Mesenchymal stem cell (in vitro differentiated cells and primary cell): Measurements from ENCODE around the gene IL1RL2.

Experiments used
- DNase-seq: peaks from one replicate; pipeline ENCODE4 v3.0.0-alpha.2; 2013
- H2AFZ ChIP-seq: one replicate; pipeline ENCODE4 v1.6.1; 2013; ENCODE audit warnings: low read depth, mild to moderate bottlenecking, control low read depth, inconsistent platforms, low read length, moderate library complexity
- H2AK5ac ChIP-seq: 2 replicates; pipeline ENCODE4 v1.6.1; 2013; ENCODE audit warnings: low read length, moderate library complexity, mild to moderate bottlenecking, inconsistent platforms; ENCODE audit not compliant: severe bottlenecking
- H2BK120ac ChIP-seq: one replicate; pipeline ENCODE4 v1.6.1; 2013; ENCODE audit warnings: low read depth, mild to moderate bottlenecking, inconsistent platforms, low read length, moderate library complexity
- H2BK12ac ChIP-seq, 2 experiments: one replicate each; pipeline ENCODE4 v1.6.1; 2013; ENCODE audit warnings: inconsistent platforms in 2 of 2, low read length in 2 of 2, mild to moderate bottlenecking in 2 of 2, moderate library complexity in 2 of 2, control low read depth in 1 of 2
- H2BK15ac ChIP-seq: one replicate; pipeline ENCODE4 v1.6.1; 2013; ENCODE audit warnings: mild to moderate bottlenecking, low read depth, inconsistent platforms; ENCODE audit not compliant: poor library complexity, severe bottlenecking
- H2BK5ac ChIP-seq: 2 replicates; pipeline ENCODE4 v1.6.1; 2013; ENCODE audit warnings: low read depth, mild to moderate bottlenecking, low read length, control low read depth, inconsistent platforms; ENCODE audit not compliant: poor library complexity, severe bottlenecking
- H3K14ac ChIP-seq, 2 experiments: one replicate each; pipeline ENCODE4 v1.6.1; 2013; ENCODE audit warnings: inconsistent platforms in 2 of 2, low read length in 2 of 2, control low read depth in 1 of 2, mild to moderate bottlenecking in 1 of 2, moderate library complexity in 1 of 2
- H3K18ac ChIP-seq, 2 experiments: one replicate each; pipeline ENCODE4 v1.6.1; 2013; ENCODE audit warnings: inconsistent platforms in 2 of 2, low read length in 2 of 2, control low read depth in 1 of 2, low read depth in 1 of 2, mild to moderate bottlenecking in 1 of 2
- H3K23ac ChIP-seq, 2 experiments: one replicate each; pipeline ENCODE4 v1.6.1; 2013; ENCODE audit warnings: inconsistent platforms in 2 of 2, low read length in 2 of 2, mild to moderate bottlenecking in 2 of 2, moderate library complexity in 2 of 2, control low read depth in 1 of 2
- H3K27ac ChIP-seq: 2 replicates; pipeline ENCODE4 v1.5.1; 2013; ENCODE audit warnings: mild to moderate bottlenecking, moderate library complexity, low read length, control low read depth, inconsistent platforms; ENCODE audit not compliant: poor library complexity, severe bottlenecking
- H3K27me3 ChIP-seq, 2 experiments: 2 replicates each; pipeline versions ENCODE4 v1.6.1 to v1.7.0; 2013; ENCODE audit warnings: low read length in 2 of 2, mild to moderate bottlenecking in 2 of 2, moderate library complexity in 2 of 2, control low read depth in 1 of 2, inconsistent platforms in 1 of 2; ENCODE audit not compliant: control insufficient read depth in 1 of 2, insufficient read depth in 1 of 2
- H3K36me3 ChIP-seq, 2 experiments: 2 replicates each; pipeline versions ENCODE4 v1.6.1 to v1.7.0; 2013; ENCODE audit warnings: low read length in 2 of 2, control low read depth in 1 of 2, inconsistent platforms in 1 of 2, low read depth in 1 of 2, mild to moderate bottlenecking in 1 of 2; ENCODE audit not compliant: insufficient read depth in 2 of 2, control insufficient read depth in 1 of 2
- H3K4ac ChIP-seq, 2 experiments: one replicate each; pipeline ENCODE4 v1.6.1; 2013; ENCODE audit warnings: inconsistent platforms in 2 of 2, low read length in 2 of 2, mild to moderate bottlenecking in 2 of 2, moderate library complexity in 2 of 2, control low read depth in 1 of 2, low read depth in 1 of 2
- H3K4me1 ChIP-seq: 2 replicates; pipeline ENCODE4 v1.6.1; 2013; ENCODE audit warnings: low read depth, low read length, control low read depth; ENCODE audit not compliant: control insufficient read depth, insufficient read depth
- H3K4me2 ChIP-seq: 2 replicates; pipeline ENCODE4 v1.6.1; 2013; ENCODE audit warnings: low read length, mild to moderate bottlenecking, inconsistent platforms; ENCODE audit not compliant: poor library complexity, severe bottlenecking
- H3K4me3 ChIP-seq, 2 experiments: 2 replicates each; pipeline versions ENCODE4 v1.5.1 to v1.7.0; 2013; ENCODE audit warnings: low read length in 2 of 2, mild to moderate bottlenecking in 2 of 2, control low read depth in 1 of 2, low read depth in 1 of 2; ENCODE audit not compliant: insufficient read depth in 1 of 2
- H3K79me1 ChIP-seq: replicated peaks from 2 replicates; pipeline ENCODE4 v1.6.1; 2013; ENCODE audit warnings: mild to moderate bottlenecking, control low read depth, low read length, inconsistent platforms; ENCODE audit not compliant: poor library complexity, severe bottlenecking
- H3K9ac ChIP-seq: 2 replicates; pipeline ENCODE4 v1.7.0; 2013; ENCODE audit warnings: mild to moderate bottlenecking, low read length, moderate library complexity
- H3K9me3 ChIP-seq: 2 replicates; pipeline ENCODE4 v1.7.0; 2013; ENCODE audit warnings: mild to moderate bottlenecking, low read length; ENCODE audit not compliant: control insufficient read depth
- H4K8ac ChIP-seq: one replicate; pipeline ENCODE4 v1.6.1; 2013; ENCODE audit warnings: inconsistent platforms, mild to moderate bottlenecking, low read length, moderate library complexity
- H4K91ac ChIP-seq: one replicate; pipeline ENCODE4 v1.6.1; 2013; ENCODE audit warnings: mild to moderate bottlenecking, low read length, inconsistent platforms
- WGBS: methylation state at CpG from one replicate; pipeline ENCODE4 v1.1.7; 2013; ENCODE audit warnings: mixed read lengths; 5-methylcytosine and 5-hydroxymethylcytosine counted together

The IL1RL2 gene

GRCh38 chr2:102229141-102229769 lies 42.4 kb downstream of the IL1RL2 start:
- peak overlapping the region; percentile 62 to 88 for H3K18ac ChIP-seq
- peak overlapping the region; percentile 37 for H2BK15ac ChIP-seq
- DNase-seq = peak; percentile 42
- H3K27ac ChIP-seq = no peak overlapping the region
- H3K79me1 ChIP-seq = no peaks in the 10 kb centered on the region
- H2BK12ac ChIP-seq = peak overlapping the region; percentile 95 to 99
- no peak overlapping the region for H3K4me2 ChIP-seq
- peak overlapping the region; percentile 14 to 92 for H3K4ac ChIP-seq
- no peaks in the 10 kb centered on the region for H3K36me3 ChIP-seq
- no peak overlapping the region for H3K14ac ChIP-seq
- no peak overlapping the region for H2AK5ac ChIP-seq
- H3K9ac ChIP-seq = peak overlapping the region; percentile 80
- no peaks in the 10 kb centered on the region for H3K9me3 ChIP-seq
- H4K8ac ChIP-seq = peak overlapping the region; percentile 69
- H3K4me3 ChIP-seq = peak overlapping the region in 1 of 2 experiments; percentile 13
- H2BK120ac ChIP-seq = no peak overlapping the region
- no peaks in the 10 kb centered on the region for H3K27me3 ChIP-seq
- no peak overlapping the region for H3K23ac ChIP-seq
- no peak overlapping the region for H2BK5ac ChIP-seq
- H4K91ac ChIP-seq = peak overlapping the region; percentile 88
- peaks cover 13% of the 10 kb centered on the region for H3K4me1 ChIP-seq
- 87% methylated on average over 3 of the region's 6 CpGs for WGBS
- H2AFZ ChIP-seq = no peak overlapping the region

GRCh38 chr2:102230410-102230909 lies 43.6 kb downstream of the IL1RL2 start:
- Histone ChIP-seq H3K27me3 (no peaks in the 10 kb centered on the region), H3K4me1 (peaks cover 13% of the 10 kb centered on the region), H4K8ac (peak overlapping the region; percentile 87), H3K14ac (peak overlapping the region in 1 of 2 experiments; percentile 46), H3K4me3 (no peak overlapping the region), H2BK5ac (no peak overlapping the region), H3K27ac (no peak overlapping the region), H4K91ac (peak overlapping the region; percentile 90), H2BK120ac (peak overlapping the region; percentile 39), H3K23ac (no peak overlapping the region), H3K9ac (peak overlapping the region; percentile 80), H3K79me1 (no peaks in the 10 kb centered on the region), H3K9me3 (no peaks in the 10 kb centered on the region), H3K36me3 (peaks cover 0 to 8% of the 10 kb centered on the region in 2 experiments), H2BK12ac (peak overlapping the region; percentile 73 to 94), H2AK5ac (no peak overlapping the region), H2BK15ac (peak overlapping the region; percentile 6), H3K18ac (peak overlapping the region; percentile 82 to 93), H3K4ac (peak overlapping the region; percentile 21 to 96), H3K4me2 (no peak overlapping the region), H2AFZ (no peak overlapping the region)
- no peak for DNase-seq
- 95% methylated on average over 9 of the region's 9 CpGs for WGBS

GRCh38 chr2:102233132-102233884 lies 46.5 kb downstream of the IL1RL2 start:
- H3K36me3 ChIP-seq = peaks cover 0 to 12% of the 10 kb centered on the region in 2 experiments
- H3K4me1 ChIP-seq = peaks cover 7% of the 10 kb centered on the region
- H3K18ac ChIP-seq = no peak overlapping the region
- no peak overlapping the region for H3K23ac ChIP-seq
- H3K4me3 ChIP-seq = no peak overlapping the region
- H4K91ac ChIP-seq = peak overlapping the region; percentile 70
- H2BK5ac ChIP-seq = no peak overlapping the region
- no peaks in the 10 kb centered on the region for H3K27me3 ChIP-seq
- WGBS = 89% methylated on average over 9 of the region's 11 CpGs
- H3K4me2 ChIP-seq = no peak overlapping the region
- peak overlapping the region; percentile 29 to 79 for H3K4ac ChIP-seq
- H2AFZ ChIP-seq = no peak overlapping the region
- H2BK120ac ChIP-seq = peak overlapping the region; percentile 64
- no peak overlapping the region for H3K14ac ChIP-seq
- no peaks in the 10 kb centered on the region for H3K79me1 ChIP-seq
- no peak overlapping the region for H3K9ac ChIP-seq
- no peak overlapping the region for H2AK5ac ChIP-seq
- no peak overlapping the region for H3K27ac ChIP-seq
- H4K8ac ChIP-seq = peak overlapping the region; percentile 27
- peak overlapping the region; percentile 11 to 95 for H2BK12ac ChIP-seq
- H3K9me3 ChIP-seq = no peaks in the 10 kb centered on the region
- H2BK15ac ChIP-seq = no peak overlapping the region
- DNase-seq = no peak

- Histone ChIP-seq H2AFZ (peak overlapping the region; percentile 3), H3K4me1 (peaks cover 5% of the 10 kb centered on the region), H3K9ac (no peak overlapping the region), H3K4me3 (no peak overlapping the region), H2BK12ac (peak overlapping the region; percentile 91 to 96), H3K27me3 (no peaks in the 10 kb centered on the region), H3K27ac (no peak overlapping the region), H3K23ac (no peak overlapping the region), H2BK120ac (peak overlapping the region; percentile 77), H4K91ac (peak overlapping the region; percentile 77), H2BK15ac (peak overlapping the region; percentile 29), H3K36me3 (peaks cover 0 to 12% of the 10 kb centered on the region in 2 experiments), H2BK5ac (no peak overlapping the region), H3K4me2 (no peak overlapping the region), H3K4ac (peak overlapping the region; percentile 42 to 54), H3K79me1 (no peaks in the 10 kb centered on the region), H3K18ac (peak overlapping the region; percentile 1 to 79), H3K14ac (no peak overlapping the region), H2AK5ac (no peak overlapping the region), H3K9me3 (no peaks in the 10 kb centered on the region), H4K8ac (peak overlapping the region; percentile 29)
- DNase-seq = no peak
- WGBS = 96% methylated on average over 18 of the region's 18 CpGs
Observed at GRCh38 chr2:102235042-102235473, 48.2 kb downstream of the IL1RL2 start.
